HG03378 (cell line): Measurements from ENCODE around the gene POLE4.
A peak's percentile ranks its signal among the peaks of the same experiment; 100 is the strongest.

ENCODE experiments used
- ATAC-seq: cut with Tn5 transposase; IDR thresholded peaks from one replicate; pipeline ENCODE4 v1.9.1; 2021; ENCODE audit warnings: mild to moderate bottlenecking, moderate library complexity; ENCODE audit not compliant: unreplicated experiment

POLE4 gene

GRCh38 chr2:74939919-74940812 lies 18.3 kb upstream of the POLE4 start:
- ATAC-seq = no peak

GRCh38 chr2:74941284-74941683 lies 17.2 kb upstream of the POLE4 start:
- ATAC-seq = no peak

- no peak for ATAC-seq
Measured at GRCh38 chr2:74942263-74942662, 16.2 kb upstream of the POLE4 start.

GRCh38 chr2:74944987-74945787 lies 13.3 kb upstream of the POLE4 start:
- peak; percentile 100 for ATAC-seq

- no peak for ATAC-seq
Measured at GRCh38 chr2:74945788-74946331, 12.6 kb upstream of the POLE4 start.

- no peak for ATAC-seq
Measured at GRCh38 chr2:74947703-74948102, 10.7 kb upstream of the POLE4 start.

- no peak for ATAC-seq
Measured at GRCh38 chr2:74948779-74949178, 9.7 kb upstream of the POLE4 start.

GRCh38 chr2:74951211-74951754 lies 7.2 kb upstream of the POLE4 start:
- no peak for ATAC-seq

- ATAC-seq = no peak
Measured at GRCh38 chr2:74952575-74952974, 5.9 kb upstream of the POLE4 start.

GRCh38 chr2:74953796-74954499 lies 4.5 kb upstream of the POLE4 start:
- no peak for ATAC-seq

GRCh38 chr2:74954500-74954874 lies 4.0 kb upstream of the POLE4 start:
- ATAC-seq = no peak

- ATAC-seq = no peak
Measured at GRCh38 chr2:74957886-74958273, 563 bp upstream of the POLE4 start.

GRCh38 chr2:74959106-74959751 lies 786 bp downstream of the POLE4 start:
- no peak for ATAC-seq

- no peak for ATAC-seq
Measured at GRCh38 chr2:74966887-74967286, 8.4 kb downstream of the POLE4 start.

- ATAC-seq = no peak
Measured at GRCh38 chr2:74975016-74975415, 16.6 kb downstream of the POLE4 start.

- no peak for ATAC-seq
Measured at GRCh38 chr2:74979844-74980243, 21.4 kb downstream of the POLE4 start.

GRCh38 chr2:74982577-74982976 lies 24.1 kb downstream of the POLE4 start:
- no peak for ATAC-seq

GRCh38 chr2:74983631-74984392 lies 25.4 kb downstream of the POLE4 start:
- no peak for ATAC-seq

GRCh38 chr2:74984947-74985637 lies 26.6 kb downstream of the POLE4 start:
- ATAC-seq = no peak
